Mesothelial cell of epicardium (in vitro differentiated cells): Measurements from ENCODE around the gene IPO7. TPM values are rescaled to one million over a fixed set of nuclear protein-coding genes. Genes with fewer than 3 reads are reported as not detected.
"Not testable (repeated sequence)": the region's sequence is repeated elsewhere in the genome, so short reads cannot be mapped to it uniquely, and the experiment has no call there.

Source experiments
- DNase-seq, 2 experiments: peaks; one replicate each; pipeline ENCODE4 v3.0.0; 2021; ENCODE audit warnings: low spot score in 2 of 2; ENCODE audit not compliant: unreplicated experiment in 2 of 2
- H3K27ac Mint-ChIP-seq: 2 replicates; pipeline ENCODE4 v1.8.0; 2021; ENCODE audit warnings: mixed read lengths
- H3K27me3 Mint-ChIP-seq: 2 replicates; pipeline ENCODE4 v1.8.0; 2021; ENCODE audit warnings: low read depth, mixed read lengths
- H3K36me3 Mint-ChIP-seq: 2 replicates; pipeline ENCODE4 v1.8.0; 2021; ENCODE audit warnings: mixed read lengths
- H3K4me1 Mint-ChIP-seq: 2 replicates; pipeline ENCODE4 v1.8.0; 2021; ENCODE audit warnings: mixed read lengths
- H3K4me3 Mint-ChIP-seq: 2 replicates; pipeline ENCODE4 v1.8.0; 2021; ENCODE audit warnings: mild to moderate bottlenecking, moderate library complexity, mixed read lengths
- H3K9me3 Mint-ChIP-seq: 2 replicates; pipeline ENCODE4 v1.8.0; 2021; ENCODE audit warnings: mixed read lengths
- CTCF ChIP-seq: fragments of 200-600 bp; sonication (generic); IDR thresholded peaks from one replicate; pipeline ENCODE4 v1.5.0; 2021; ENCODE audit warnings: antibody characterized with exemption; ENCODE audit not compliant: unreplicated experiment
- total RNA-seq: library from RNA; stranded (reverse); gene quantifications from 3 replicates; pipeline ENCODE4 v1.2.1, GENCODE V29; 2021

Gene IPO7
- total RNA-seq, 1 donor from 2014 or later = 123 TPM

DNA sequence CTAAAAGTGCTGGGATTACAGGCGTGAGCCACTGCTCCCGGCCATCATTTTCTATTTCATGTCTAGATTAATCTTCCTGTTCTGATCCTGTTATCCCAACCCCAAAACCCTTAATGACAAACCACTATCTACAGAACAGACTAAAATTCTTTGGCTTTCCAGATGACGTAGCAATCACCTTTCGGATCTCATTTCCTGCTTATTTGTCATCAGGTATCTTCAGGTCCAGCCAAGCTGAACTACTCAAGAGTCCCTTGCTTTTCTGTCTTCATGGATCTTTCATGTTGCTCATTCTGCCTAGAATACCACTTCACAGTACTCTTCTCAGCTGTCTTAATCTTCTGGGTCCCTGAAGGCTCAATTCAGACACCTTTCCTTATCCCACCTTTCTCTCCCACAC is 27.4 kb upstream of the IPO7 start:
- no peak for TF ChIP-seq CTCF
- no peak overlapping the region for H3K4me3 Mint-ChIP-seq
- no peaks in the 10 kb centered on the region for H3K27me3 Mint-ChIP-seq
- no peak overlapping the region for H3K27ac Mint-ChIP-seq
- no peaks in the 10 kb centered on the region for H3K36me3 Mint-ChIP-seq
- H3K4me1 Mint-ChIP-seq = peaks cover 5% of the 10 kb centered on the region
- no peaks in the 10 kb centered on the region for H3K9me3 Mint-ChIP-seq
- DNase-seq = no peak

GRCh38 chr11:9360862-9361622 is 23.4 kb upstream of the IPO7 start:
- H3K27me3 Mint-ChIP-seq, DNase-seq, H3K9me3 Mint-ChIP-seq, H3K36me3 Mint-ChIP-seq, H3K4me3 Mint-ChIP-seq: not testable (repeated sequence)
- peaks cover 31% of the 10 kb centered on the region for H3K4me1 Mint-ChIP-seq
- peak overlapping the region; percentile 66 for H3K27ac Mint-ChIP-seq

- no peak overlapping the region for H3K4me3 Mint-ChIP-seq
- H3K4me1 Mint-ChIP-seq = peaks cover 31% of the 10 kb centered on the region
- H3K36me3 Mint-ChIP-seq = no peaks in the 10 kb centered on the region
- no peak for DNase-seq
- no peak for TF ChIP-seq CTCF
- H3K9me3 Mint-ChIP-seq = no peaks in the 10 kb centered on the region
- H3K27me3 Mint-ChIP-seq = no peaks in the 10 kb centered on the region
- H3K27ac Mint-ChIP-seq = peak overlapping the region; percentile 100
These were observed 22.0 kb upstream of the IPO7 start for GRCh38 chr11:9362393-9362863.

- Mint-ChIP-seq H3K27ac (peak overlapping the region; percentile 100), H3K4me1 (peaks cover 31% of the 10 kb centered on the region), H3K36me3 (no peaks in the 10 kb centered on the region), H3K27me3 (no peaks in the 10 kb centered on the region), H3K9me3 (no peaks in the 10 kb centered on the region), H3K4me3 (peak overlapping the region; percentile 67)
- peak; percentile 85 to 87 for DNase-seq
- TF ChIP-seq CTCF = no peak
These were observed 20.2 kb upstream of the IPO7 start for GRCh38 chr11:9363954-9364912.

DNA sequence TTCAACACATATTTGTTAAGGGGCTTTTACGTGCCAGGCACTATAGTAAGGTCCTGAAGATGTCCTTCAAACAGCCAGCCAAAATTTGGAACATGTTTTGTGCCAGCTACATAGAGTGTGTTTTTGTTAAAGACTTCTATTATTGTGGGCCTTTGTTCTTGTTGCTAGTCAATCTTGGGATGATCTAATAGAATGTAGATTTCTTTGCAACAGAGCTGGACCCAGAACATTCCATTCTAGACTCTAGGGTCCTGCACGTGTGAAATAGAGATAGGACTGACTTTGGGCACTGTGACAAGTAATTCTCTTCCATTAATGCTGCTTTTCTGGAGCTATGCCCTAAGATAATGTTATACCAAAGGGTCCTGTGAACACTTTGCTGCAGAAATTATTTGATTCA is 16.9 kb upstream of the IPO7 start:
- peaks cover 3% of the 10 kb centered on the region for H3K9me3 Mint-ChIP-seq
- no peak overlapping the region for H3K27ac Mint-ChIP-seq
- no peak for TF ChIP-seq CTCF
- H3K4me1 Mint-ChIP-seq = peaks cover 21% of the 10 kb centered on the region
- no peaks in the 10 kb centered on the region for H3K36me3 Mint-ChIP-seq
- H3K4me3 Mint-ChIP-seq = no peak overlapping the region
- no peaks in the 10 kb centered on the region for H3K27me3 Mint-ChIP-seq
- DNase-seq = no peak

- Mint-ChIP-seq H3K4me3 (no peak overlapping the region), H3K27ac (no peak overlapping the region), H3K4me1 (peaks cover 12% of the 10 kb centered on the region), H3K36me3 (no peaks in the 10 kb centered on the region), H3K9me3 (peaks cover 3% of the 10 kb centered on the region), H3K27me3 (no peaks in the 10 kb centered on the region)
- no peak for TF ChIP-seq CTCF
- no peak for DNase-seq
These were observed 7.4 kb upstream of the IPO7 start for GRCh38 chr11:9377036-9377435.
